Neural cell (in vitro differentiated cells): ENCODE measurements around the gene KEL. TPM values are rescaled to one million over a fixed set of nuclear protein-coding genes. Genes with fewer than 3 reads are reported as not detected.

Experiments used
- H2AFZ ChIP-seq: fragments of 200-600, 300-800 bp; sonication (generic), shearing (Covaris generic); 2 replicates; pipeline ENCODE4 v1.6.0; 2014; ENCODE audit warnings: low read depth, mild to moderate bottlenecking, antibody characterized with exemption, low read length, moderate library complexity
- H3F3A ChIP-seq: fragments of 200-600 bp; shearing (Covaris generic); 2 replicates; pipeline ENCODE4 v1.6.1; 2016; ENCODE audit warnings: mild to moderate bottlenecking, moderate library complexity, mixed read lengths, antibody characterized with exemption, low read length; ENCODE audit not compliant: insufficient read depth, poor library complexity, severe bottlenecking
- H3K27ac ChIP-seq: fragments of 200-600, 300-800 bp; sonication (generic), shearing (Covaris generic); 2 replicates; pipeline ENCODE4 v1.5.1; 2014; ENCODE audit warnings: mild to moderate bottlenecking, low read length, moderate library complexity
- H3K27me3 ChIP-seq: fragments of 300-800, 200-600 bp; sonication (generic), shearing (Covaris generic); 2 replicates; pipeline ENCODE4 v1.6.0; 2014; ENCODE audit warnings: mild to moderate bottlenecking, low read depth, low read length, moderate library complexity; ENCODE audit not compliant: insufficient read depth
- H3K36me3 ChIP-seq: fragments of 300-800, 200-600 bp; sonication (generic), shearing (Covaris generic); 2 replicates; pipeline ENCODE4 v1.5.1; 2014; ENCODE audit warnings: mild to moderate bottlenecking, antibody characterized with exemption, low read length, moderate library complexity; ENCODE audit not compliant: insufficient read depth
- H3K4me2 ChIP-seq: fragments of 300-800, 200-600 bp; sonication (generic), shearing (Covaris generic); 2 replicates; pipeline ENCODE4 v1.6.0; 2014; ENCODE audit warnings: mild to moderate bottlenecking, low read length
- H3K4me3 ChIP-seq: fragments of 300-800, 200-600 bp; sonication (generic), shearing (Covaris generic); 2 replicates; pipeline ENCODE4 v1.5.1; 2014; ENCODE audit warnings: mild to moderate bottlenecking, low read length, moderate library complexity
- H3K79me2 ChIP-seq: fragments of 200-600 bp; shearing (Covaris generic); replicated peaks from 2 replicates; pipeline ENCODE4 v1.6.0; 2014; ENCODE audit warnings: mild to moderate bottlenecking, low read length, moderate library complexity; ENCODE audit not compliant: insufficient read depth
- H3K9ac ChIP-seq: fragments of 300-800, 200-600 bp; sonication (generic), shearing (Covaris generic); 2 replicates; pipeline ENCODE4 v1.6.1; 2016; ENCODE audit warnings: mild to moderate bottlenecking, low read length, mixed read lengths
- H3K9me2 ChIP-seq: fragments of 200-600 bp; shearing (Covaris generic); 2 replicates; pipeline ENCODE4 v1.6.1; 2016; ENCODE audit warnings: mild to moderate bottlenecking, low read length, mixed read lengths; ENCODE audit not compliant: insufficient read depth
- H3K9me3 ChIP-seq: fragments of 200-600, 300-800 bp; sonication (generic), shearing (Covaris generic); 2 replicates; pipeline ENCODE4 v1.6.1; 2016; ENCODE audit warnings: mild to moderate bottlenecking, mixed run types, low read length, moderate library complexity, mixed read lengths
- H4K20me1 ChIP-seq: fragments of 200-600 bp; shearing (Covaris generic); 2 replicates; pipeline ENCODE4 v1.6.1; 2016; ENCODE audit warnings: mild to moderate bottlenecking, mixed run types; ENCODE audit not compliant: insufficient read depth
- EP300 ChIP-seq: fragments of 450-650 bp; conservative IDR thresholded peaks from 2 replicates; pipeline ENCODE4 v1.6.1; 2014; ENCODE audit warnings: antibody characterized with exemption, mild to moderate bottlenecking, moderate library complexity; ENCODE audit not compliant: poor library complexity, severe bottlenecking
- EZH2 ChIP-seq: fragments of 200-600, 300-800 bp; shearing (Covaris generic), sonication (generic); IDR thresholded peaks from 2 replicates; pipeline ENCODE4 v1.6.1; 2014; ENCODE audit warnings: antibody characterized with exemption, low read length, borderline replicate concordance, mild to moderate bottlenecking; ENCODE audit not compliant: insufficient read depth, poor library complexity, severe bottlenecking
- MXI1 ChIP-seq: fragments of 450-650 bp; conservative IDR thresholded peaks from 2 replicates; pipeline ENCODE4 v1.6.1; 2014; ENCODE audit warnings: antibody characterized with exemption, mild to moderate bottlenecking; ENCODE audit not compliant: poor library complexity, severe bottlenecking
- POLR2AphosphoS5 ChIP-seq: IDR thresholded peaks from 2 replicates; pipeline ENCODE4 v1.6.1; 2012
- RAD21 ChIP-seq: fragments of 450-650 bp; conservative IDR thresholded peaks from 2 replicates; pipeline ENCODE4 v1.6.1; 2014; ENCODE audit warnings: antibody characterized with exemption, mild to moderate bottlenecking, moderate library complexity
- SMC3 ChIP-seq: fragments of 450-650 bp; conservative IDR thresholded peaks from 2 replicates; pipeline ENCODE4 v1.6.1; 2014; ENCODE audit warnings: antibody characterized with exemption, mild to moderate bottlenecking, moderate library complexity; ENCODE audit not compliant: poor library complexity
- TAF1 ChIP-seq: IDR thresholded peaks from 2 replicates; pipeline ENCODE4 v1.6.1; 2012; ENCODE audit warnings: low read depth
- polyA plus RNA-seq: library from polyadenylated mRNA; depleted of rRNA; stranded (reverse); fragments of >200 nt; gene quantifications from 2 replicates; pipeline ENCODE4 v1.2.3, GENCODE V29; 2014
- TF ChIP-seq, protein P1 (sequence below): IDR thresholded peaks from 2 replicates; pipeline ENCODE4 v1.6.1; 2012; ENCODE audit warnings: borderline replicate concordance
- TF ChIP-seq, protein P2 (sequence below): fragments of 450-650 bp; IDR thresholded peaks from 2 replicates; pipeline ENCODE4 v1.5.1; 2014; ENCODE audit warnings: antibody characterized with exemption, mild to moderate bottlenecking, moderate library complexity; ENCODE audit not compliant: poor library complexity, severe bottlenecking

KEL gene
- polyA plus RNA-seq, 1 donor from 2014 or later = 2.2 TPM

DNA sequence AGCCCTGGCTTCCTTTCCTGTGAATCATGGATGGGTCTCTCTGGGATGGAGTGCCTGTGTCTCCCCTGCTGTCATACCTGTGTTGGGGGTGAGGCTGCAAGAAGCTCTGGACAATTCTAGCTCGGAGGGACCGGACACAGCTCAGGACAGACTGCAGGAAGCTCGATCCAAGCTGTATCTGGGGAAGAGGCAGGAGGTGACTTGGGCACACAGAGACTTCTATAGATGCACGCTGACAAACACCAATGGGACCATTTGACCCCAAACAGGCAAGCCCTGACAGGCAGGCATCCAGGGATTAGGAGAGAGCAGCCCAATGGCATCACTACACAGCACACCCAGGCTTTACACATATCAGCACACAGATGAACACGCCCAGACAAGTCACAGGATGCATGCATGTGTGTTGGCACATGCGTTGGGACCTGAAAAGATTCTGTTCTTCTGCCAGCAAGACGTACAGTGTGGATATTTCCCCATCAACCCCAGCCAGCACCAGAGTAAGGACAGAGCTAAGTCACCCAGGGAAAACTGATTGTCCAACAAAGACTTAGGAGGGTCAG, 18.4 kb downstream of the KEL start:
- no peaks in the 10 kb centered on the region for H3K9me2 ChIP-seq
- no peaks in the 10 kb centered on the region for H3F3A ChIP-seq
- H3K9ac ChIP-seq = no peak overlapping the region
- H3K9me3 ChIP-seq = no peaks in the 10 kb centered on the region
- TF ChIP-seq SMC3 (no peak), POLR2AphosphoS5 (no peak), EP300 (no peak), RAD21 (no peak), EZH2 (no peak), MXI1 (no peak), TAF1 (no peak)
- TF ChIP-seq, protein P1, sequence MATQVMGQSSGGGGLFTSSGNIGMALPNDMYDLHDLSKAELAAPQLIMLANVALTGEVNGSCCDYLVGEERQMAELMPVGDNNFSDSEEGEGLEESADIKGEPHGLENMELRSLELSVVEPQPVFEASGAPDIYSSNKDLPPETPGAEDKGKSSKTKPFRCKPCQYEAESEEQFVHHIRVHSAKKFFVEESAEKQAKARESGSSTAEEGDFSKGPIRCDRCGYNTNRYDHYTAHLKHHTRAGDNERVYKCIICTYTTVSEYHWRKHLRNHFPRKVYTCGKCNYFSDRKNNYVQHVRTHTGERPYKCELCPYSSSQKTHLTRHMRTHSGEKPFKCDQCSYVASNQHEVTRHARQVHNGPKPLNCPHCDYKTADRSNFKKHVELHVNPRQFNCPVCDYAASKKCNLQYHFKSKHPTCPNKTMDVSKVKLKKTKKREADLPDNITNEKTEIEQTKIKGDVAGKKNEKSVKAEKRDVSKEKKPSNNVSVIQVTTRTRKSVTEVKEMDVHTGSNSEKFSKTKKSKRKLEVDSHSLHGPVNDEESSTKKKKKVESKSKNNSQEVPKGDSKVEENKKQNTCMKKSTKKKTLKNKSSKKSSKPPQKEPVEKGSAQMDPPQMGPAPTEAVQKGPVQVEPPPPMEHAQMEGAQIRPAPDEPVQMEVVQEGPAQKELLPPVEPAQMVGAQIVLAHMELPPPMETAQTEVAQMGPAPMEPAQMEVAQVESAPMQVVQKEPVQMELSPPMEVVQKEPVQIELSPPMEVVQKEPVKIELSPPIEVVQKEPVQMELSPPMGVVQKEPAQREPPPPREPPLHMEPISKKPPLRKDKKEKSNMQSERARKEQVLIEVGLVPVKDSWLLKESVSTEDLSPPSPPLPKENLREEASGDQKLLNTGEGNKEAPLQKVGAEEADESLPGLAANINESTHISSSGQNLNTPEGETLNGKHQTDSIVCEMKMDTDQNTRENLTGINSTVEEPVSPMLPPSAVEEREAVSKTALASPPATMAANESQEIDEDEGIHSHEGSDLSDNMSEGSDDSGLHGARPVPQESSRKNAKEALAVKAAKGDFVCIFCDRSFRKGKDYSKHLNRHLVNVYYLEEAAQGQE = no peak
- TF ChIP-seq, protein P2, sequence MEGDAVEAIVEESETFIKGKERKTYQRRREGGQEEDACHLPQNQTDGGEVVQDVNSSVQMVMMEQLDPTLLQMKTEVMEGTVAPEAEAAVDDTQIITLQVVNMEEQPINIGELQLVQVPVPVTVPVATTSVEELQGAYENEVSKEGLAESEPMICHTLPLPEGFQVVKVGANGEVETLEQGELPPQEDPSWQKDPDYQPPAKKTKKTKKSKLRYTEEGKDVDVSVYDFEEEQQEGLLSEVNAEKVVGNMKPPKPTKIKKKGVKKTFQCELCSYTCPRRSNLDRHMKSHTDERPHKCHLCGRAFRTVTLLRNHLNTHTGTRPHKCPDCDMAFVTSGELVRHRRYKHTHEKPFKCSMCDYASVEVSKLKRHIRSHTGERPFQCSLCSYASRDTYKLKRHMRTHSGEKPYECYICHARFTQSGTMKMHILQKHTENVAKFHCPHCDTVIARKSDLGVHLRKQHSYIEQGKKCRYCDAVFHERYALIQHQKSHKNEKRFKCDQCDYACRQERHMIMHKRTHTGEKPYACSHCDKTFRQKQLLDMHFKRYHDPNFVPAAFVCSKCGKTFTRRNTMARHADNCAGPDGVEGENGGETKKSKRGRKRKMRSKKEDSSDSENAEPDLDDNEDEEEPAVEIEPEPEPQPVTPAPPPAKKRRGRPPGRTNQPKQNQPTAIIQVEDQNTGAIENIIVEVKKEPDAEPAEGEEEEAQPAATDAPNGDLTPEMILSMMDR = no peak
- no peak overlapping the region for H3K4me2 ChIP-seq
- no peak overlapping the region for H2AFZ ChIP-seq
- H3K36me3 ChIP-seq = no peaks in the 10 kb centered on the region
- no peaks in the 10 kb centered on the region for H3K79me2 ChIP-seq
- H4K20me1 ChIP-seq = no peaks in the 10 kb centered on the region
- H3K27me3 ChIP-seq = no peaks in the 10 kb centered on the region
- H3K4me3 ChIP-seq = no peak overlapping the region
- H3K27ac ChIP-seq = no peak overlapping the region

DNA sequence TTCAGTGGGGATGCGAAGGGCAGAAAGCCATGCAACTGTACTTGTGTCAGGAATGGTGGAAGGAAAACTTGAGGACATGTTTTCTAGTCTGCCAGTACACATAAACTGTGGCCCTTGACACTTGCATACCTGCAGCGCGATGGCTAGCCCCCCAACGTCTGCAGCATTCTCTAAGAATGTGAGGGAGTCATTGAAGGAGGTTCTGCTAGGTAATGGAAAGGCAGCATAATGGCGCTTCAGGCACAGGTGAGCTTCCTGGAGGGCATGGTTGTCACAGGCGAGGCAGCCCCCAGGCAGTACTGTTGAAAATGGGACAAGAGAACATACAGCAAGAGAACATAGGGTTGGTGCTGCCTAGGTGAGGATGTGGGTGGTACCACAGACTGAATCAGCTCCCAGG, 19.4 kb downstream of the KEL start:
- no peaks in the 10 kb centered on the region for H3K27me3 ChIP-seq
- no peak overlapping the region for H3K4me3 ChIP-seq
- no peak overlapping the region for H2AFZ ChIP-seq
- no peaks in the 10 kb centered on the region for H4K20me1 ChIP-seq
- H3K36me3 ChIP-seq = no peaks in the 10 kb centered on the region
- no peaks in the 10 kb centered on the region for H3K9me3 ChIP-seq
- TF ChIP-seq EP300 = no peak
- no peak for TF ChIP-seq SMC3
- TF ChIP-seq RAD21 = no peak
- TF ChIP-seq, protein P1 = no peak
- TF ChIP-seq, protein P2 = no peak
- no peak for TF ChIP-seq MXI1
- no peak for TF ChIP-seq POLR2AphosphoS5
- no peak for TF ChIP-seq TAF1
- TF ChIP-seq EZH2 = no peak
- no peaks in the 10 kb centered on the region for H3F3A ChIP-seq
- H3K79me2 ChIP-seq = no peaks in the 10 kb centered on the region
- no peak overlapping the region for H3K27ac ChIP-seq
- H3K9me2 ChIP-seq = no peaks in the 10 kb centered on the region
- no peak overlapping the region for H3K9ac ChIP-seq
- no peak overlapping the region for H3K4me2 ChIP-seq
